PC-9 (cell line): ENCODE measurements around the gene HLA-C. TPM values are rescaled to one million over a fixed set of nuclear protein-coding genes. Genes with fewer than 3 reads are reported as not detected.

ENCODE experiments used
- BruUV-seq: library from RNA; stranded (reverse); fragments of 400-500 nt; replicated peaks from 2 replicates; lab custom pipeline; 2021; lab: Mats Ljungman, UMichigan
- CTCF ChIA-PET: fragments of 300-600 bp; sonication (Branson Sonifier 250); formaldehyde crosslinking; loops from one replicate; lab custom pipeline; 2022; ENCODE audit warnings: antibody characterized with exemption; lab: Charles Lee
- POLR2A ChIA-PET: fragments of 300-600 bp; sonication (Branson Sonifier 250); formaldehyde crosslinking; loops from one replicate; lab custom pipeline; 2022; ENCODE audit warnings: antibody characterized with exemption; ENCODE audit not compliant: unreplicated experiment; lab: Charles Lee
- DNase-seq, 2 experiments: peaks; one replicate each; pipeline versions ENCODE4 v3.0.0 to v3.0.0-alpha.2; 2015 to 2022; ENCODE audit warnings: mixed read lengths in 1 of 2
- H2AFZ ChIP-seq: fragments of 200-600 bp; sonication (generic); 2 replicates; pipeline ENCODE4 v1.8.1; 2017; ENCODE audit warnings: antibody characterized with exemption
- H3F3A ChIP-seq: fragments of 200-600 bp; sonication (generic); 2 replicates; pipeline ENCODE4 v1.8.1; 2017; ENCODE audit warnings: antibody characterized with exemption, mild to moderate bottlenecking, low read depth; ENCODE audit not compliant: insufficient read depth
- H3K27ac ChIP-seq: fragments of 200-600 bp; sonication (generic); 2 replicates; pipeline ENCODE4 v1.6.1; 2016; ENCODE audit warnings: mixed run types
- H3K27me3 ChIP-seq: fragments of 200-600 bp; sonication (generic); 2 replicates; pipeline ENCODE4 v1.6.1; 2016; ENCODE audit warnings: low read depth, mixed run types; ENCODE audit not compliant: insufficient read depth
- H3K36me3 ChIP-seq: fragments of 200-600 bp; sonication (generic); 2 replicates; pipeline ENCODE4 v1.6.1; 2016; ENCODE audit warnings: low read depth, mixed run types
- H3K4me1 ChIP-seq: fragments of 200-600 bp; sonication (generic); replicated peaks from 2 replicates; pipeline ENCODE4 v1.6.1; 2016; ENCODE audit warnings: mixed run types; ENCODE audit not compliant: insufficient read depth
- H3K4me2 ChIP-seq: fragments of 200-600 bp; sonication (generic); 2 replicates; pipeline ENCODE4 v1.6.1; 2017; ENCODE audit warnings: mixed run types
- H3K4me3 ChIP-seq: fragments of 200-600 bp; sonication (generic); 2 replicates; pipeline ENCODE4 v1.6.1; 2016; ENCODE audit warnings: mixed run types
- H3K79me2 ChIP-seq: fragments of 200-600 bp; sonication (generic); 2 replicates; pipeline ENCODE4 v1.6.1; 2017; ENCODE audit warnings: low read depth, mixed run types
- H3K9me2 ChIP-seq: fragments of 200-600 bp; sonication (generic); 2 replicates; pipeline ENCODE4 v1.8.1; 2017; ENCODE audit warnings: mild to moderate bottlenecking; ENCODE audit not compliant: insufficient read depth
- H3K9me3 ChIP-seq: fragments of 200-600 bp; sonication (generic); 2 replicates; pipeline ENCODE4 v1.8.1; 2016; ENCODE audit warnings: low read depth; ENCODE audit not compliant: insufficient read depth
- H4K20me1 ChIP-seq: fragments of 200-600 bp; sonication (generic); 2 replicates; pipeline ENCODE4 v1.8.1; 2017; ENCODE audit not compliant: insufficient read depth
- EZH2 ChIP-seq: fragments of 200-600 bp; sonication (generic); IDR thresholded peaks from 2 replicates; pipeline ENCODE4 v1.8.0; 2017; ENCODE audit warnings: antibody characterized with exemption, low read depth
- intact Hi-C: fragments of 100-400 bp; cut with micrococcal nuclease; formaldehyde crosslinking; loops from one replicate; pipeline ENCODE4 v1.10.0; 2022; ENCODE audit not compliant: unreplicated experiment
- total RNA-seq: library from RNA; stranded (reverse); gene quantifications from 2 replicates; pipeline ENCODE4 v1.2.3, GENCODE V29; 2021
- TF ChIP-seq, protein P1 (sequence below): fragments of 200-600 bp; sonication (generic); conservative IDR thresholded peaks from 2 replicates; pipeline ENCODE4 v1.6.1; 2017; ENCODE audit warnings: mixed run types, antibody characterized with exemption, mild to moderate bottlenecking, moderate library complexity

Gene HLA-C
- total RNA-seq, 1 experiment from 2014 or later: 305 TPM

DNA sequence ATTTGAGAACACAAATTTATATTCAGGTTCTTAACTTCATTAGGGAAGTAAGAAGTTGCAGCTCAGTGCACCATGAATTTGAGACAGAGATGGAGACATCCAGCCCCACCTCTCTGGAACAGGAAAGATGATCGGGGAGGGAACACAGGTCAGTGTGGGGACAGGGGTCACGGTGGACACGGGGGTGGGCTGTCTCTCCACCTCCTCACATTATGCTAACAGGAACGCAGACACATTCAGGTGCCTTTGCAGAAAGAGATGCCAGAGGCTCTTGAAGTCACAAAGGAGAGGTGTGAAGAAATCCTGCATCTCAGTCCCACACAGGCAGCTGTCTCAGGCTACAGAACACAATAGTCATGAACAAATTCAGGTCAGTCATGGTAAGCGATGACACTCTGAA, 3.1 kb downstream of the HLA-C start:
- TF ChIP-seq, protein P1, sequence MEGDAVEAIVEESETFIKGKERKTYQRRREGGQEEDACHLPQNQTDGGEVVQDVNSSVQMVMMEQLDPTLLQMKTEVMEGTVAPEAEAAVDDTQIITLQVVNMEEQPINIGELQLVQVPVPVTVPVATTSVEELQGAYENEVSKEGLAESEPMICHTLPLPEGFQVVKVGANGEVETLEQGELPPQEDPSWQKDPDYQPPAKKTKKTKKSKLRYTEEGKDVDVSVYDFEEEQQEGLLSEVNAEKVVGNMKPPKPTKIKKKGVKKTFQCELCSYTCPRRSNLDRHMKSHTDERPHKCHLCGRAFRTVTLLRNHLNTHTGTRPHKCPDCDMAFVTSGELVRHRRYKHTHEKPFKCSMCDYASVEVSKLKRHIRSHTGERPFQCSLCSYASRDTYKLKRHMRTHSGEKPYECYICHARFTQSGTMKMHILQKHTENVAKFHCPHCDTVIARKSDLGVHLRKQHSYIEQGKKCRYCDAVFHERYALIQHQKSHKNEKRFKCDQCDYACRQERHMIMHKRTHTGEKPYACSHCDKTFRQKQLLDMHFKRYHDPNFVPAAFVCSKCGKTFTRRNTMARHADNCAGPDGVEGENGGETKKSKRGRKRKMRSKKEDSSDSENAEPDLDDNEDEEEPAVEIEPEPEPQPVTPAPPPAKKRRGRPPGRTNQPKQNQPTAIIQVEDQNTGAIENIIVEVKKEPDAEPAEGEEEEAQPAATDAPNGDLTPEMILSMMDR: no peak
- no peak for TF ChIP-seq EZH2
- Histone ChIP-seq H3K27ac (no peak overlapping the region), H3K4me2 (no peak overlapping the region), H4K20me1 (no peaks in the 10 kb centered on the region), H3K4me3 (no peak overlapping the region), H3K9me3 (no peaks in the 10 kb centered on the region), H3F3A (no peaks in the 10 kb centered on the region), H3K4me1 (0 out of 2 replicates have a peak, but pooled peaks cover 3% of the 10 kb centered on the region), H3K36me3 (no peaks in the 10 kb centered on the region), H2AFZ (no peak overlapping the region), H3K27me3 (no peaks in the 10 kb centered on the region), H3K9me2 (no peaks in the 10 kb centered on the region), H3K79me2 (no peaks in the 10 kb centered on the region)
- intact Hi-C loops: no loop called here
- POLR2A ChIA-PET: interaction anchor here (0.6 kb wide), 1 partner anchor 472 kb away, joined by 5 read pairs; no protein-coding TSS in a partner anchor
- no TSS peak for BruUV-seq
- CTCF ChIA-PET: no interaction called here
- no peak for DNase-seq

DNA sequence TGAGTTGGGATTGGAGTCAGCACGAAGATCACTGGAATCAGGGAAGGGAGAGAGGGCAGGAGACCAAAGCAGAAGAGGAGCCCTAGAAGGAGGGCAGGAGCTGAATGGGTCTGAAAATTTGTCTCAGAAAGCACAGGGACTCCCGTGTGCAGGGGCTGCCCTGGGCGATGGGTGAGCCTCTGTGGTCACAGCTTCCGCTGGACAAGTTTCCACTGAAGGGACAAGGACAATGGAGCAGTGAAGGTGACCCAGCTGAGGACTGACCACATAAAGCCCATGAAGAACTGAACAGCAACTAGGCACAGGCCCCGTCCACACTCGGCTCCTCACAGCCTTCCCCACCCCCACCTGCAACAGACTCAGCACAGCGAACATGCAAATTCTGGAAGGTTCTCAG, 3.5 kb downstream of the HLA-C start:
- Histone ChIP-seq H4K20me1 (no peaks in the 10 kb centered on the region), H2AFZ (no peak overlapping the region), H3K27ac (no peak overlapping the region), H3F3A (no peaks in the 10 kb centered on the region), H3K4me1 (0 out of 2 replicates have a peak, but pooled peaks cover 3% of the 10 kb centered on the region), H3K27me3 (no peaks in the 10 kb centered on the region), H3K4me3 (no peak overlapping the region), H3K9me2 (no peaks in the 10 kb centered on the region), H3K9me3 (no peaks in the 10 kb centered on the region), H3K79me2 (no peaks in the 10 kb centered on the region), H3K36me3 (no peaks in the 10 kb centered on the region), H3K4me2 (no peak overlapping the region)
- no TSS peak for BruUV-seq
- DNase-seq: no peak
- ChIA-PET POLR2A (no interaction called here), CTCF (no interaction called here)
- intact Hi-C loops: no loop called here
- TF ChIP-seq EZH2: no peak
- TF ChIP-seq, protein P1: no peak

DNA sequence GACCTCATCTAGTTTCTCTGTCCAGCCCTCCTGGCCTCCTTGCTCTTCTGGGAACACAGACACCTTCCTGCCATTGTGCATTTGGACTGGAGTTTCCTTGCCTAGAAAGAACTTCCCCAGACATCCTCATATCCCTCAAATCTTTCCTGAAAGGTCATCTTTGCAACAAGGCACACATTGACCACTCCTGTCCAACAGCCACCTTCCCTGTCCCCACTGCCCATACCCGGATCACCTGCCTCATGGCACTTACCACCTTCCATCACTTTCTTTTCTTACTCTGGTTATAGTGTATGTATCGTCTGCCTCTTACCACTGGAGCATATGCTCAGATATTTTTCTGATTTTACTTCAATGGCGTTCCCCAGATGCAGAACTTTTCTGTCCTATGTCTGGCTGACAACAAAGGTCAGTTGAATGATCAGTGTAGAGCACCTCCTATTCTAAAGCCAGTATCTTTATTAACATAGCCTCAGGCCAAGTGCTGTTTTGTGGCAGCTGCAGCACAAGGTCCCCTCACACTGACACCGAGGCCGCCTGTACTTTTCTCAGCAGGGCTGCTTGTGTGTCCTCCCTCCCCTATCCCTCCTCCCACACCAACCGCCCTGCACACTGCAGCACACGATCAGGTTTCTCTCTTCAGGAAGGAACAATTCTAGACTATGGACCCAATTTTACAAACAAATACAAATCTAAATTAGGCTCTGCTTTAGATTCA, 4.1 kb downstream of the HLA-C start:
- peaks cover 3% of the 10 kb centered on the region; the same call in 1 of the 2 replicates for H3K9me3 ChIP-seq
- no peak overlapping the region for H2AFZ ChIP-seq
- intact Hi-C loops: no loop called here
- no peaks in the 10 kb centered on the region for H4K20me1 ChIP-seq
- TF ChIP-seq, protein P1: no peak
- no peak for TF ChIP-seq EZH2
- no peaks in the 10 kb centered on the region for H3K27me3 ChIP-seq
- 0 out of 2 replicates have a peak, but pooled peaks cover 3% of the 10 kb centered on the region for H3K4me1 ChIP-seq
- ChIA-PET CTCF (no interaction called here), POLR2A (no interaction called here)
- H3K36me3 ChIP-seq: no peaks in the 10 kb centered on the region
- H3K4me2 ChIP-seq: no peak overlapping the region
- H3K9me2 ChIP-seq: no peaks in the 10 kb centered on the region
- H3K4me3 ChIP-seq: no peak overlapping the region
- no peaks in the 10 kb centered on the region for H3F3A ChIP-seq
- no peak overlapping the region for H3K27ac ChIP-seq
- no TSS peak for BruUV-seq
- no peak for DNase-seq
- no peaks in the 10 kb centered on the region for H3K79me2 ChIP-seq
